NCI-H345 treated with DMSO at 0.1 percent for 48 hours (cell line): ENCODE data around the gene CDK18.

ENCODE experiments used
- DNase-seq: peaks from one replicate; lab custom pipeline; 2025; ENCODE audit not compliant: unreplicated experiment; lab: John Stamatoyannopoulos, UW

The CDK18 gene

DNA sequence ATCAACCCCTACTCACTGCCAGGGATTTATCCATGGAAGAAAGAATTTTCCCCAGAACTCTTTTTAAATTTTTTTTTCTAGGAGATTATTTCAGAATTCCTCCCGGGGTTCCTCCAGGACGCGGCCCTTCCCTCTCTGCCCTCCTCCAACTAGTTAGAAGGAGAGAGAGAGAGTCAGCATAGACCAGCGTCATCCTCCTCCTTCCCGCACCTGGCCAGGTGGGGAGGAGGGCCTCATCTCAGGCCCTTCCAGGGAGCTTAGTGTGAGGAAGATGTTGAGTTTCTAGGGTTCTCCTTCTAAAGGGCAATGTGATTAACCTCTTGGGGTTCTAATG, 63.6 kb downstream of the CDK18 start:
- DNase-seq, result no peak

DNA sequence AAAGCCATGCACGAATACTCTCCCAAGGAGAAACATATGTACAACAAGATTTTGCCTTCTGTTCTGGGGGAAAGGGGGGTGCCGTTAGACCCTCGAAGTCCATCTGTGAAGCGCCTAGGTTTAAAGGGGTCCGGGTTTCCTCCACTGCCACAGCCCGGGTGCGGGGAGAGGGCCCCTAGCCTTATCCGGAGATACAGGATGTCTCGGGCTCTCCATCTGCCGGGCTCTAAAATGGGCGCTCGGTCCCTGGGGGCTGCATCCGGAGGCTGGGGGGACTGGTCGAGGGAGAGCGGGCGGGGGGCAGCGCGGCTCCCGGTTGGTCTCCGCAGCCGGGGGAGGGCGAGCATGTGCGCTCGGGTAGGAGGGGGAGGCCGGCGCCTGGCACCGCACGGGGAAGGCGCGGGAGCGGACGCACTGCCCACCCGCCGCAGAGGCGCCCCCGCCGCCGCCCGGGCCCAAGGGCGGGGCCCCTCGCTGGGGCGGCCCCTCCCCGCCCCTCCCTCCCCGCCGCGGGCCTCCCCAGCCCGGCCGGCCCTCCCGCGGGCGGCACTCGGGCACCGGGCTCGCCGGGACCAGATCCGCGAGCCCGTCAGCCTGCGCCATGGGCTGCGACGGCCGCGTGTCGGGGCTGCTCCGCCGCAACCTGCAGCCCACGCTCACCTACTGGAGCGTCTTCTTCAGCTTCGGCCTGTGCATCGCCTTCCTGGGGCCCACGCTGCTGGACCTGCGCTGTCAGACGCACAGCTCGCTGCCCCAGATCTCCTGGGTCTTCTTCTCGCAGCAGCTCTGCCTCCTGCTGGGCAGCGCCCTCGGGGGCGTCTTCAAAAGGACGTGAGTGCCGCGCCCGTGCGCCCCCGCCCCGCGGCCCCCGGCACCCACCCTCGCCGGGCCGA, 64.2 kb downstream of the CDK18 start:
- DNase-seq, result no peak

DNA sequence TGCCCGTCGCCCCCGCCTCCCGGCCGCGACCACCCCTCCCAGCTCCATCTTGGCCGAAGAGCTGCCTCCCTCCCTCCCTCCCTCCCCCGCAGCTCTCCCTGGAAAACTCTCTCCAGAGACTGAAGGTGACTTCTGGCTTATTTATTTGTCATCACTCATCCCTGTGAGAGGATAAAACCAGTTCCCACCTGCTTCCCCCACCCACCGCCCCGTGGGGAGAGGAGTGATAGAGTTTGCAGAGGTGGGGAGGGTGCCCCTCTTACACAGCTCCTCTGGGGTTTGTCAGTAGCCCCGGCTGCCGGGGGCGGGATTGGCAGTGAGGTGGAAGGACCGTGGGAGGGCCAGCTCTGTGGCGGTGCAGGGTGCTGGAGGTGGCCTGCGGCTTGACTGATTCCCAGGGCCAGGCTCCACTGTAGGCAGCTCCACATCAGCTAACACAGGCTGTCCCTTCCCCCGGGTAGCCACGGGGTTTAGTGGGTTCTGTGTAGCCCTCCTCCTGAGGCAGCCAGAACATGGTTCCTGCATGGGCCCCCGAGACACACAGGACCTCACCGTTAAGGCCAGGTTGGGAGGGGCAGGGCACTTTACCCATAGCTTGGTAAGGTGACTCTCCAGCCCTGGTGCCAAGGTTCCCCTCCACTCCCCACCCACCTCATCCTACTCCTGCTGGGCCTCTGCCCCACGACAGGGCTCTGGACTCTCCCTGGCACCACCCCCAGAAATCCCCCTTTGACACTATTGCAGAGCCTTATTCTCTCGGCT, 65.1 kb downstream of the CDK18 start:
- DNase-seq, result no peak

DNA sequence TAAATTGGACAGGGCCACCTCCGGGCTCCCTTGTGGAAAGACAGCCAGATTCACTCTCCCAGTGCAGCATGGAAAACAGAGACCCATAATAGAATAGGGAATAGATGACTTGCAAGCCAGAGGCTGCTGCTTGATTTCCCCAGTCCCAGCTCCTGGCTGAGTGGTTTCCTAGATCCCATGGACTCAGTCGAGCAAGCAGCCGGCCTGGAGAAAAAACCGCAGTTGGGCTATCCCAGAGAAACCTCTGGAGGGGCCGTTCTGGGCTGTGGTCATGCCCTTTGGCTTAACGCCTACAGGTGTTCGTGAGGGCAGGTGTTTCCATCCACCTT, 65.7 kb downstream of the CDK18 start:
- DNase-seq, result no peak

DNA sequence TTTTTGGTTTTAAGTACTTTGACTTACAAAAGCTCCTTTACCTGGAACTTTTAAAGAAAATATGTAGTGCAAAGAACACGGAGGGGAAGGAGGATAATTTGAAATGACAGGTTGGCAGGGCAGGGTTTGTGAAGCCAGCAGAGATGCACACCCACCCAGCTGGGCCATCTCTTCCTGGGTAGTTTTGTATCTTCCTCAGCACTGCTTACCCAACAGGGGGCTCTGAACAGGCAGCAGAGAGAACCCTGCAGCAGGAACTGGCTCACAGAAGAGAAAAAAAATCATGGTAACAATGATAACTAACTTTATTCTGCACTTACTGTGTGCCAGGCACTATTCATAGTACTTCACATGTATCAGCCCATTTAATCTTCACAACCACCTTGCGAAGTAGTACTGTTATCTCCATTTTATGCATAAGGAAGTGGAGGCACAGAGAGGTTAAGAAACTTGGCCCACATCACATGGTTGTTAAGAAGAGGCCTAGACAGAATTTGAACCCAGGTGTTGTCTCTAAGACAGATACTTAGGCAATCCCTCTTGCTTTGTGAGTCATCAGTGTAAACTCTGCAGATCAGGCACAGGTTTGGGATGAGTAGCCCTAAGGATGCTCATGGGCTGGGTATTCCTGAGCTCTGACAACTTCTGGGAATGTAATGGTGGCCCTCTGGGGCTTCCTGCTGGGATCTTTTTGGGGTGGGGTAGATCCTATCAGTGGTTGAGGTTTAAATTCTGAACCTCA, 66.5 kb downstream of the CDK18 start:
- no peak for DNase-seq

DNA sequence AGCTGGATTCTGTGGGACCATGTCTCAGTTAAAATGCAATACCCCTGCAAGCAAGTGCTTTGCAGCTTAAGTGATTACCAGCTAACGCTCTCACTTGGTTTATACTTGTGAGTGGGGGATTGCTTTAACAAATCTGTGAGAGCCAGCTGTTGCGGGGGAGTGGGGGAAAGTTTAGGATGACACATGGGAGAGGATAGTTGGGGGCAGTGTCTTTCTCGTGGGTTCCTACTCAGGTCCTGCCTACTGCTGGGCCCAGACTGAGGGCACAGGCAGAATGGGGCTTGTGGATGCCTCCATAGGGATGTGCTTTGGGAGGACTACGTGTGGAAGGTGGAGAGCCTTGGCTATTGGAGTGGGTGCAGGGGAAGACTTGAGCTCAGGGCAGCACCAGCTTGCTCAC, 67.3 kb downstream of the CDK18 start:
- no peak for DNase-seq

DNA sequence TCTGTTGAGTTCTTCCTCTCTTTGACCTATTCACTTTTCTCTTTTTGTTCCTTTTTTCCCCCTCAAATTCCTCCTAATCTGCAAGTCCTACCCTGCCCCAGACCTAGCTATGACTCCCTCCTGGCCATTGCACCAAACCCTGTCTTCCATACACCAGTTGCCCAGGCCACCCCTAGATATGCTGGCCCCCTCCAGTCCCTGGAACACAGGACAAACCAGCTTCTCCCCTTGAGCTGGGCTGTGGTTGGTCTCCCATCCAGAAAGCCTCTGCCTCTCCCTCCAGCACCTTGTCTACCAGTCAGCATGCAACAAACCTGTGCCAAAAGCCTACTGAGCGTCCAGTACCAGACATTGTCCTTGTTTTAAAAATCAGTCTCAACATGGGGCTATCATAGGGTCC, 68.0 kb downstream of the CDK18 start:
- no peak for DNase-seq

DNA sequence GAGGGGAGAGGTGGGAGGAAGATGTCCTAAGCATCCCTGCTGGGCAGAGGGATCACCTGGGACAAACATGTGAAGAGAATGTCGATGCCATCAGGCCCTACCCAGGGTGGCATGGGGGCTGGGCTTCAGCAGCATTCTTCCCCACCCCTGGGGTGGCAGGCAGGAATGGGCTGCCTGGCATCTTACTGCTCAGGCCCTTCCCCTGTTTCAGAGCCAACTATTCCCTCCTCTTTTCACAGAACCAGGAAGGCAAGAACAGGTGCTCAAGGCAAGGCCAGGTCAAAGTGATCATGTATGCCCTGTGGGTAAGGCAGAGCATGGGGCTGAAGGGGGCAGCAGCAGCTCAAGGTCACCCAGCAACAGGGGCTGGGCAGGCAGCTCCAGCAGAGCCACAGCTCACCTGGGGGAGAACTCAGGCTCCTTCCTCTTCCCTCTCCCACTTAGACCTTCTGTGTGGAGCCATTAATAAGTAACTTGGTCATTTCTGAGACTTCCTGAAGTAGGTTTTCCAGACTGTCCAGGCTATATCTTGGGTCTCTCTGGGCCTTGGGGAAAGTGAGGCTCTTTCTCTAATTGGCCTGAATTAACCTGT, 70.9 kb downstream of the CDK18 start:
- DNase-seq, result no peak

DNA sequence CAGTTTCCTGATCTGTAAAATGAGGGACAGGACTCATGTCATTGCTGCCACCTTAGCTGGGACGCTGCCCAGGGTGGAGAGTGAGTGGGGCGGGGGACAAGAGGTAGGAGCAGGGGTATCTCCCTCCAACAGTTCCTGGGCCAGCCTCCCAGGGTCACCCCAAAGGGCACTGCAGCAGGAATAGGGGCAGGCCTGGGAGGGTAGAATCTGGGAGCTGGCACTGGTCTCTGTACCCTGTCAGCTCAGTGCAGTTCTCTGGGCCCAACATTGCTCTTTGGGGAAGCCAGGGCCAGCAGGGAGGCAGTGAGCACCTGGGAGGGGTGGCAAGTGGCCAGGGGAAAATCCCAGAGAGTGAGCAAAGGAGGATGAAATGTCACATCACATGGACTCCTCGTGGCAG, 71.5 kb downstream of the CDK18 start:
- DNase-seq, result no peak

DNA sequence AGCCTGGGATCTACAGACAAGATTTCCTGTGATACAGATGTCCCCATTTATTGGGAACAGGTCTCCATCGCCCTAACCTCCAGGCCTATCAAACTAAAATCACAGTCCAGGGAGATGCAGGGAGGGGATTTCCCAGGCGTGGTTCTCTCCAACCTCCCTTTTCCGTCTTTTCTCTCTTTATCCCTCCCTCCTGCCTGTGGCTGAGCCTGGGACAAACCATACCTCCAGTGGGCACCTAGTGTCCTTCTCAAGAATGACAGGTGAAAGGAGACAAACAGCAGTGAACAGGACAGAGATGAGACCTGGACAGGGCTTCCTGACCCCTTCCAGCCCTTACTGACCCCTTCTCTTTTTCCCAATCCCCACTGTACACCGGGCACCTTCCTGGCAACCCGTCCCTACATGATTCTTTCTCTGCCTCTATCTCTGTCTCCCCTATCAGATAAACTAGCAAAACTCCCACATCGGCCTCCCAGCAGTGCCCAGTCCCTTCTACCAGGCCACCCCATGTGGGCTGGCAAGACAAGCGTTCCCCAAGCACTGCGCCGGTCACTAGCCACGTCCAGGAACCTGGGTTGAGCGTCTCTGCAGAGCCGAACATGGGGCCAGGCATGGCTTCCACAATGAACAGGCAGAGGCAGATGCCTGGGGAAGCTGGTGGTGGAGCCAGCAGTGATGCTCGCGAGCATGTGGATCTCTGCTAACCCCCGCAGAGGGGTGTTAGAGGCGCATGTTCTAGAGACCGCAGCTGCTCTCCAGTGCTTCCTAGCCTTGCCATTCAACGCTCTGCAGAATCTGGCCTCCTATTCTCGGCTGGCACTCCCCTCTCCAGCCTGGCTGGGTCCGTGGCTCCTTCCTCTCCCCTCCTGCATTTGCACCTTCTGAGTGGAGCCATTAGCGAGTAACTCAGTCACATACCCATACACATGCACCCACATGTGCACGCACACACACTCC, 72.6 kb downstream of the CDK18 start:
- DNase-seq, result no peak

DNA sequence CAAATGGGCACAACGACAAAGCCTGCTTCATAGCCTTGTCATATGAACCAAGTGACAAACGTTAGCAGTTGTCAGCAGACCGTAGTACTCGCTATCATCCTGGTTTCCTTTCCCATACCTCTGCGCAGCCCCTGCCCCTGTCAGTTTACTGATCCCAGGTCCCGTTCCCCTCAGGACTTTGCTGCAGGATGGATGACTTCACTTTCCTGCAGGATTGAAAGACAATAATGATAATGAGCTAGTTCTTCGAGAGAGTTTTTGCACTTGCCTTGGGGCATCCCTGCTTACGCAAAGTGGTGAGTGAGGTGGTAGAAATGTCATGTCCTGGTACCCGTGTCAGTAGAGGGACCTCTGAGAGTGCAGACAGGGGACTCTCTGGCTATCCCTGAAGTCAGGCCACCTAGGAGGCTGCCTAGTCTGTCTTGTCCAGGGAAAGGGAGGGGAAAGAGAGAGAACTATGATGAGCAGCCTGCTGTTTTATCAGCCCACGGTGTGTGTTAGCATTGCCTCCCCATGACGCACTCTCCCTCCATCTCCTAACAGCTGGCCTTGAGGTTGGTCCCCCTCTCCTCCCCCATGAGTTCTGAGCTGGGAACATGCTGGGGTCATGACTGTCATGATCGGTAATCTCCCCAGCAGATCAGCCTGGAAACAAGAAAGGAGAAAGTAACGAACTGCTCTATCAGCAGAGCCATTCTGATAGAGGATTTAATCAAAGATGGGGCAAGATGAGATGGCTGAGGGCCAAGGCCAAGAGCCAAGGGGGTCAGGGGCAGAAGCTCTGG, 73.6 kb downstream of the CDK18 start:
- no peak for DNase-seq

DNA sequence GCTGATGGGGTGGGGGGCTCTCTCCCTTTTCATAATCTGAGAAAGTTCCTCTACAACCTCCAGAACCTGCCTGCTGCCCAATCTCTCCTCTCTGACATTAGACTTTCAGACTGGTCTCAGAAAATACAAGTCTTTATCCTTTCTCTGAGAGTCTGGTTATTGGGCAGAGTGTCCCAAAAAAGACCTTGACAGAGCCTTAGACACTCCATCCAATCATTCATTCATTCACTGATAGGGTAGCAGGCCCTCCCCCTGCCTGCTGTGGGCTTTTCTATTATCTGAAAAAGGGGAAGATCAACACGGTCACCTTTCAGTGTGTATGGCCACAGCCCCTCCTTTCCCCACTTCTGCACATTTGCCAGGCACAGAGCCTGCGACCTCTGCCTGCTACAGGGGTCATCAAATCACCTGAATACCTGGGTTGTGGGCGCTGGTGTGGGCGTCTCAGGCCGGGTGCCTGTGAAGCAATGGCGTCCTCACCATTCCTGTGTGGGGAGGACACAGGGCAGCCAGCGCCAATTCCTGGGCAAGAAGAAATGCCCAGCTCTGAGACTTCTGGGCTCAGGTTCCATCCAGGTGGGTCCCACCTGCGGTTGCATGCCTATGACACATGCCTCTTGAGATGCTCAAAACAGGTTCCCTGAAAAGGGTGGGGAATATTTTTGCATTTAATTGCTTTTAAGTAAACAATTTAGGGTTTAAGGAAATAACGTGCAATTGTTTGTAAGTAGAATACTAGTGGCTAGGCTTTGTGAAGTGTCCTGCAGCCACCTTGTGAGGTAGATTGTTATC, 74.5 kb downstream of the CDK18 start:
- DNase-seq, result no peak

DNA sequence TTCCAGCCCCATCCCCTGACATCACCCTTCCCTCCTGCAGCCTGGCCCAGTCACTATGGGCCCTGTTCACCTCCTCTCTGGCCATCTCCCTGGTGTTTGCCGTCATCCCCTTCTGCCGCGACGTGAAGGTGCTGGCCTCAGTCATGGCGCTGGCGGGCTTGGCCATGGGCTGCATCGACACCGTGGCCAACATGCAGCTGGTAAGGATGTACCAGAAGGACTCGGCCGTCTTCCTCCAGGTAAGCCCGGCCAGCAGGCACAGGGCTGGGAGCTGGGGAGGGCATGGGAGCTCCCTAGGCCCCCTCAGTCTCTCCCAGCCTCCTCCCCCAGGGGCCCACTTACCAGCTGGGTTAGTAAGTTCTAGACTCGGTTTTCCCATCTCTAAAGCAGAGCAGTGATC, 75.2 kb downstream of the CDK18 start:
- DNase-seq, result no peak

DNA sequence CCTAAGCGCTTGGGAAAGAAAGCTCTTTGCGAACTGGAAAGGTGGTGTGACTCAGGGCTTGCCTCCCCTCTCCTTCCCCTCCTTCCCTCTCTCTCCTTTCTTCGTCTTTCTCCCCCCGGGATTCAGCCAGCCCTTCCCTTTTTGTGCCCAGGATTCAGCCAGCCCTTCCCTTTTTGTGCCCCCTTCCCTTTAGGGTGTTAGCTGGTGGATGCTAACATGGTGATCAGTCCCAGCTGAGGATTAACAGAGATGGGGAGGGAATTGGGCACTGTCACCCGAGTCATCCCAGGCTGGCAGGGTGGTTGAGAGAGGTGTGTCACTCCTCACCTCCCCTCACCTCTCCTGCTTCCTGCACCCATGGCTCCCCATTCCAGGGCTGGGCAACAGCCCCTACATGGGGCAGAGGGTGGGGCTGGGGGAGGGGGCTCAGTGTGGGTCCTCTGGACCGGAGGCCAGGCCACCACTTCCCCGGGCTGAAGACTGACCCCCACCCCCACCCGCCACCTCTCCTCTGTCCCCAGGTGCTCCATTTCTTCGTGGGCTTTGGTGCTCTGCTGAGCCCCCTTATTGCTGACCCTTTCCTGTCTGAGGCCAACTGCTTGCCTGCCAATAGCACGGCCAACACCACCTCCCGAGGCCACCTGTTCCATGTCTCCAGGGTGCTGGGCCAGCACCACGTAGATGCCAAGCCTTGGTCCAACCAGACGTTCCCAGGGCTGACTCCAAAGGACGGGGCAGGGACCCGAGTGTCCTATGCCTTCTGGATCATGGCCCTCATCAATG, 75.9 kb downstream of the CDK18 start:
- no peak for DNase-seq

DNA sequence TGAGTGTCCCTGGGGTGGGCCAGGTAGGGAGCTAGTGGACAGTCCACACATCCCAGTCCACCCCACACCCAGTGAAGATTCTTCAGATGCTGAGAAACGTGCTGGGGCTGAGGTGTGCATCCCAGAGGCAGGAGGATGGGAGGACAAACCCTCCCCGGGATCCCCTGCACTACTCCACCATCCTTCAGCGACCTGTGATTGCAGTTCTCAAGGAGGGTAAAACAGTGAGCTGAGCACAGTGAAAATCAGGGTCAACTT, 76.4 kb downstream of the CDK18 start:
- DNase-seq, result no peak

DNA sequence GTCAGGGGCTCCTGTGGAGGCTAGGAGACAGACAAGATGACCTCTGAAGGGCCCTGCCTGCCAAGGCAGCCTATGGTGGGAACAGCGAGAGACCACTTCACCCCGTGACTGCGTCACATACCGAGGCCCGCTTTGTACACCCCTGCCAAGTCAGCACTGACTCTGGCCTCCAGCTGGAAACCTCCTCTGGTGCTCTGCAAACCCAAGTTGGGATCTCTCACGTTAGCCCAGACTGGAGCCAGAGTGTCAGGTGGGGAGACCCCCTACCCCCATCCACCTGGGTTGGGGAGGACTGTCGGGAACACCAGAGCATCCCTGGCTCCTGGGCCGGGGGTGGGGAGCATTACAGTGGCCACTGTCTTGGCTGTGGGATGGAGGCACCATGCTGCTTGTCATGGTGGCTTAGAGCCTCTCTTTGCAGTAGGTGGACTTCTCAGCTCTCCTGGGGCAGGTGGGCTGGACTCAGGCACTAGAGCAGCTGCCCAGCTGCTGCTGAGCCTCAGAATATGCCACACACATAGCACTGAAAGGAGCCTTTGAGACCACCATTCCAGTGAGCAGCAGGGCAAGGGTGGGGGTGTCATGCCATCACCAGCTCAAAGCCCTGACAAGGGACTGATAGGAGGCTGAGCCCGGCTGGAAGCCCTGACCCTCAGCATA, 77.0 kb downstream of the CDK18 start:
- DNase-seq, result no peak

DNA sequence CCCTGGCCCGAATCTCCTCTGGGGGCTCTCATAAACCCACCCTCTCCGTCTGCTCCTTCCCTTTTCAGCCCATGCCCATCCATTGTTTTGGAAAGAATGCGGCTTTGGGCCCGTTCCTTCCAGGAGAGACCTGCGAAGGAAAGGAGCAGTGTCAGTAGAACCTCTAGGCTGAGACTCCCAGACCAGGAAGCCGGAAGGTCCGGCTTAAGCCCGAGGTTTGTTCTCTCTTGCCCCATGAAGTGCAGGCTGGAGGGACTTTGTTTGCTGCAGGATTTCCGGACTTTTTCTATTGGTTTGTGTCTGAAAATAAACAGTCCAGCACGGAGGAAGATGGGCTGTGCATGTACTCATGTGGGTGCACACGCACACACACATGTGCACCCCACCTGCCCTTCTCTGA, 77.6 kb downstream of the CDK18 start:
- no peak for DNase-seq
